ENCODE data around the gene GCSH. TPM values are rescaled to one million over a fixed set of nuclear protein-coding genes. Genes with fewer than 3 reads are reported as not detected.

GCSH gene
- total and polyA plus RNA-seq, 2 of the 13 experiments (the other 11 are each of a cell fraction or from before 2014, with no cell fraction given), result 35.9 to 103 TPM

- TF ChIP-seq FOXO4 (CRISPR knock-in tag; conservative IDR thresholded peaks at IDR 0.05), result no peak
- TF ChIP-seq ZBTB1 (CRISPR knock-in tag; IDR thresholded peaks at IDR 0.05; ENCODE audit: borderline replicate concordance), result no peak
- no peak for TF ChIP-seq HDAC1 (CRISPR knock-in tag; IDR thresholded peaks at IDR 0.05)
- TF ChIP-seq MEIS2 (CRISPR knock-in tag; IDR thresholded peaks at IDR 0.05), result no peak
- no peak for TF ChIP-seq ZNF775 (CRISPR knock-in tag; IDR thresholded peaks at IDR 0.05; ENCODE audit: borderline replicate concordance)
These were observed 29.0 kb downstream of the GCSH start (continued) for GRCh38 chr16:81067166-81067565.

GRCh38 chr16:81066681-81067080, 29.5 kb downstream of the GCSH start:
- no peak overlapping the region for H3K4me2 ChIP-seq (ENCODE audit: low read depth, low read length)
- in situ Hi-C loops (cut with HindIII; ENCODE audit: extremely low pct_ligation_motif_present, low pct_unique_long_range_greater_than_20kb), result no loop called here
- CTCF ChIA-PET (ENCODE audit: low intra/inter-chr PET ratio, low total read pairs), result no interaction called here
- no peak for TF ChIP-seq ZNF687 (CRISPR knock-in tag; IDR thresholded peaks at IDR 0.05)
- TF ChIP-seq FOSL1 (CRISPR knock-in tag; IDR thresholded peaks at IDR 0.05; ENCODE audit: borderline replicate concordance), result no peak
- TF ChIP-seq ZC3H13 (CRISPR knock-in tag; IDR thresholded peaks at IDR 0.05), result no peak
- no peak for TF ChIP-seq ZNF512 (CRISPR knock-in tag; IDR thresholded peaks at IDR 0.05)
- no peak for TF ChIP-seq SP4 (CRISPR knock-in tag; IDR thresholded peaks at IDR 0.05)
- no peak for TF ChIP-seq AHR (CRISPR knock-in tag; IDR thresholded peaks at IDR 0.05)
- TF ChIP-seq ZNF816 (CRISPR knock-in tag; IDR thresholded peaks at IDR 0.05; ENCODE audit: borderline replicate concordance), result no peak
- no peak for TF ChIP-seq NFE2 (CRISPR knock-in tag; IDR thresholded peaks at IDR 0.05)
- TF ChIP-seq NAIF1 (CRISPR knock-in tag; IDR thresholded peaks at IDR 0.05; ENCODE audit: borderline replicate concordance), result no peak

More at GRCh38 chr16:81066681-81067080, 29.5 kb downstream of the GCSH start:
- Histone ChIP-seq H3K9me3 (ENCODE audit: low read length) (no peaks in the 10 kb centered on the region), H2AFZ (ENCODE audit: low read length) (no peak overlapping the region), H3K36me3 (replicated peaks in 1 of 2; ENCODE audit: control insufficient read depth in 1 of 2, insufficient read depth in 2 of 2, low read length in 2 of 2) (no peaks in the 10 kb centered on the region), H3K79me2 (ENCODE audit: insufficient read depth, low read length) (no peaks in the 10 kb centered on the region), H3K4me3 (replicated peaks in 1 of 3; ENCODE audit: insufficient read depth in 1 of 3, low read depth in 2 of 3, low read length in 3 of 3) (no peak overlapping the region), H3K4me1 (ENCODE audit: insufficient read depth, low read length) (peaks cover 4% of the 10 kb centered on the region), H4K20me1 (ENCODE audit: insufficient read depth, low read length) (no peaks in the 10 kb centered on the region), H3K9ac (ENCODE audit: insufficient read depth, low read depth, low read length) (no peak overlapping the region), H3K27ac (ENCODE audit: extremely low read length, insufficient read depth, low read length) (no peak overlapping the region), H3K27me3 (ENCODE audit: control insufficient read depth in 1 of 2, insufficient read depth in 2 of 2, low read length in 2 of 2) (no peaks in the 10 kb centered on the region)
- intact Hi-C loops (cut with micrococcal nuclease; ENCODE audit: unreplicated experiment), result no loop called here
- DNase-seq (ENCODE audit: low spot score) (no peak), ATAC-seq (no peak), FAIRE-seq (no peak)
- BruUV-seq (replicated peaks), result no TSS peak
- WGBS (ENCODE audit: low lambda C conversion rate), result 73% methylated on average over 4 of the region's 4 CpGs
- POLR2A ChIA-PET, result interaction anchor here (1.0 kb wide), 1 partner anchor 10 kb away, joined by 4 read pairs; the partner anchor contains the start of gene C16orf46
